NCI-H2171 (cell line): ENCODE measurements around the gene GRM8.

Experiments
- DNase-seq: peaks from one replicate; lab custom pipeline; 2025; lab: John Stamatoyannopoulos, UW

The GRM8 gene

GRCh38 chr7:126658684-126659083 is 594.1 kb downstream of the GRM8 start:
- no peak for DNase-seq

- no peak for DNase-seq
These were observed 595.0 kb downstream of the GRM8 start for GRCh38 chr7:126657599-126658358.

- no peak for DNase-seq
These were observed 595.6 kb downstream of the GRM8 start for GRCh38 chr7:126657137-126657536.

- DNase-seq, result no peak
These were observed 596.6 kb downstream of the GRM8 start for GRCh38 chr7:126656165-126656564.

GRCh38 chr7:126637538-126637937 is 615.2 kb downstream of the GRM8 start:
- DNase-seq, result no peak

- peak; percentile 34 for DNase-seq
These were observed 617.2 kb downstream of the GRM8 start for GRCh38 chr7:126635545-126635944.

GRCh38 chr7:126608339-126608776 is 644.4 kb downstream of the GRM8 start:
- DNase-seq, result no peak

- no peak for DNase-seq
These were observed 646.4 kb downstream of the GRM8 start for GRCh38 chr7:126606331-126606730.

- DNase-seq, result no peak
These were observed 647.2 kb downstream of the GRM8 start for GRCh38 chr7:126605553-126605952.

- peak; percentile 89 for DNase-seq
These were observed 647.7 kb downstream of the GRM8 start for GRCh38 chr7:126605056-126605455.

GRCh38 chr7:126589068-126589684 is 663.6 kb downstream of the GRM8 start:
- DNase-seq, result peak; percentile 76

- peak; percentile 93 for DNase-seq
These were observed 674.4 kb downstream of the GRM8 start for GRCh38 chr7:126578338-126578737.

GRCh38 chr7:126574276-126575250 is 678.2 kb downstream of the GRM8 start:
- DNase-seq, result no peak

- DNase-seq, result no peak
These were observed 681.9 kb downstream of the GRM8 start for GRCh38 chr7:126570845-126571244.

- no peak for DNase-seq
These were observed 683.3 kb downstream of the GRM8 start for GRCh38 chr7:126569402-126569801.

GRCh38 chr7:126557271-126557670 is 695.5 kb downstream of the GRM8 start:
- no peak for DNase-seq

GRCh38 chr7:126541406-126541805 is 711.3 kb downstream of the GRM8 start:
- DNase-seq, result no peak

GRCh38 chr7:126535176-126535575 is 717.6 kb downstream of the GRM8 start:
- no peak for DNase-seq

GRCh38 chr7:126533715-126534114 is 719.0 kb downstream of the GRM8 start:
- DNase-seq, result no peak

GRCh38 chr7:126529833-126530232 is 722.9 kb downstream of the GRM8 start:
- DNase-seq, result no peak

GRCh38 chr7:126529254-126529653 is 723.5 kb downstream of the GRM8 start:
- DNase-seq, result no peak

- no peak for DNase-seq
These were observed 726.8 kb downstream of the GRM8 start for GRCh38 chr7:126525906-126526305.
